Uterus (tissue), 4 donors: ENCODE measurements around the gene PIGN. TPM values are rescaled to one million over a fixed set of nuclear protein-coding genes. Genes with fewer than 3 reads are reported as not detected.

Experiments used
- DNase-seq, 2 donors: peaks; one replicate each; pipeline ENCODE4 v3.0.0-alpha.2; 2019 to 2020
- H3K27ac ChIP-seq, 2 donors: fragments of 200-600 bp; sonication (generic); 1 replicate in 1 of 2; 2 replicates in 1 of 2; pipeline ENCODE4 v1.5.1; 2016 to 2018
- H3K27me3 ChIP-seq, 2 donors: fragments of 200-600 bp; sonication (generic); one replicate each; pipeline ENCODE4 v1.5.1; 2018 to 2019; ENCODE audit warnings: control low read depth in 1 of 2
- H3K36me3 ChIP-seq, 2 donors: fragments of 200-600 bp; sonication (generic); one replicate each; pipeline ENCODE4 v1.5.1; 2019; ENCODE audit warnings: control low read depth in 1 of 2
- H3K4me1 ChIP-seq, 2 donors: fragments of 200-600 bp; sonication (generic); one replicate each; pipeline ENCODE4 v1.5.1; 2018 to 2019; ENCODE audit warnings: control low read depth in 1 of 2
- H3K4me3 ChIP-seq, 2 donors: fragments of 200-600 bp; sonication (generic); 1 replicate in 1 of 2; 2 replicates in 1 of 2; pipeline ENCODE4 v1.5.1; 2018 to 2019; ENCODE audit warnings: mild to moderate bottlenecking in 1 of 2
- H3K9me3 ChIP-seq, 2 donors: fragments of 200-600 bp; sonication (generic); one replicate each; pipeline ENCODE4 v1.5.1; 2019; ENCODE audit warnings: control low read depth in 1 of 2
- CTCF ChIP-seq, 4 experiments: fragments of 200-600 bp in 2 of 4; fragments of 450-650 bp in 2 of 4; sonication (generic) in 2 of 4; IDR thresholded peaks; one replicate each; pipeline ENCODE4 v1.5.1; 2016 to 2019; ENCODE audit warnings: antibody characterized with exemption in 4 of 4, mild to moderate bottlenecking in 2 of 4, moderate library complexity in 1 of 4
- POLR2A ChIP-seq, 2 donors: fragments of 450-650 bp; IDR thresholded peaks; one replicate each; pipeline ENCODE4 v1.6.1; 2016; ENCODE audit warnings: antibody characterized with exemption in 2 of 2, mild to moderate bottlenecking in 1 of 2, moderate library complexity in 1 of 2
- intact Hi-C: fragments of 100-400 bp; cut with DNase I; formaldehyde crosslinking; loops from one replicate; pipeline ENCODE4 v1.15.1; 2023; ENCODE audit warnings: low total_unique reads
- total RNA-seq, 4 donors: library from RNA; depleted of rRNA in 3 of 4; stranded (reverse); fragments of >200 nt in 3 of 4; gene quantifications; one replicate each; pipeline versions ENCODE4 v1.1.0 to v1.2.4, GENCODE V29; 2014 to 2023
- donor health status: DM: yes; HTN: yes; CAD: no.

Gene PIGN
- total RNA-seq, 4 donors from 2014 or later = 11.5 to 86.7 (median 30.2) TPM

DNA sequence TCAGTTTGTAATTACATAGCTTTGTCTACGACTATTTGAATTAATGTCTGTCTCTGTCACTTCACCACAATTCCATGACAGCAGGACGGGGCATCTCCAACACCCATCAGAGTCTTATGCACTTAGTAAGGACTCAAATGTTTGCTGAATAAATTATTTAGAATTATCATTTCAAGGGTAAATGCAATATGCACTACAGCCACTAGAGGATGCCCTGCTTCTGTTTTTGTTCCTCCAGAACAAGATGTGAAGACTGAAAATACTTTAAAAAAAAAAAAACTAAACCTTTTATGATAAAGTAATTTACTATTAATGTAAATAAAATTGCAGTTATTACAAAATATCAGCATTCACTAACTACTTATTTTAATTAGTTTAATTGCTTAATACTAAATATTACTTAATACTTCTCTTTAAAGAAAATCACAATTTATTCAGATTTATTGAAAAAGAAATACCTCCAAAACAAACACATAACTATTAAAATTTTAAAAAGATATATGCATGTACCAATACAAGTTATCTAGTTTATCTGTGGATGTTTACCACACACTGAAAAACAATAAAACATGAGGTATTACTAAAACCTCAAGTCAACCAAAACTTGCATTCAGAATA is 3.2 kb downstream of the PIGN start:
- Histone ChIP-seq H3K9me3 (no peaks in the 10 kb centered on the region), H3K4me1 (peaks cover 0 to 5% of the 10 kb centered on the region in 2 donors), H3K27ac (no peak overlapping the region), H3K4me3 (no peak overlapping the region), H3K27me3 (no peaks in the 10 kb centered on the region), H3K36me3 (no peaks in the 10 kb centered on the region)
- DNase-seq = peak in 1 of 2 donors; percentile 20
- peak; percentile 86 to 94 (median 88) for TF ChIP-seq CTCF (IDR thresholded peaks at IDR 0.05)
- TF ChIP-seq POLR2A (IDR thresholded peaks at IDR 0.05) = no peak
- intact Hi-C loops = no loop called here

- intact Hi-C loops = no loop called here
- H3K36me3 ChIP-seq = no peaks in the 10 kb centered on the region
- TF ChIP-seq CTCF (IDR thresholded peaks at IDR 0.05) (no peak), POLR2A (IDR thresholded peaks at IDR 0.05) (no peak)
- no peaks in the 10 kb centered on the region for H3K9me3 ChIP-seq
- H3K4me1 ChIP-seq = no peaks in the 10 kb centered on the region
- DNase-seq = no peak
- H3K27me3 ChIP-seq = no peaks in the 10 kb centered on the region
- H3K4me3 ChIP-seq = no peak overlapping the region
- no peak overlapping the region for H3K27ac ChIP-seq
These were observed 4.6 kb downstream of the PIGN start for GRCh38 chr18:62182220-62182619.

GRCh38 chr18:62179213-62179612 is 7.6 kb downstream of the PIGN start:
- Histone ChIP-seq H3K9me3 (no peaks in the 10 kb centered on the region), H3K36me3 (no peaks in the 10 kb centered on the region), H3K27me3 (no peaks in the 10 kb centered on the region), H3K27ac (no peak overlapping the region), H3K4me1 (no peaks in the 10 kb centered on the region), H3K4me3 (no peak overlapping the region)
- intact Hi-C loops = no loop called here
- DNase-seq = no peak
- TF ChIP-seq POLR2A (IDR thresholded peaks at IDR 0.05) (no peak), CTCF (IDR thresholded peaks at IDR 0.05) (no peak)

- Histone ChIP-seq H3K9me3 (no peaks in the 10 kb centered on the region), H3K27me3 (no peaks in the 10 kb centered on the region), H3K36me3 (no peaks in the 10 kb centered on the region), H3K4me3 (no peak overlapping the region), H3K27ac (no peak overlapping the region), H3K4me1 (no peaks in the 10 kb centered on the region)
- TF ChIP-seq POLR2A (IDR thresholded peaks at IDR 0.05) = no peak
- TF ChIP-seq CTCF (IDR thresholded peaks at IDR 0.05) = no peak
- no peak for DNase-seq
- intact Hi-C loops = no loop called here
These were observed 9.6 kb downstream of the PIGN start for GRCh38 chr18:62177271-62177670.

GRCh38 chr18:62175521-62175920 is 11.3 kb downstream of the PIGN start:
- H3K36me3 ChIP-seq = no peaks in the 10 kb centered on the region
- no peaks in the 10 kb centered on the region for H3K9me3 ChIP-seq
- H3K4me1 ChIP-seq = no peaks in the 10 kb centered on the region
- H3K27ac ChIP-seq = no peak overlapping the region
- DNase-seq = no peak
- TF ChIP-seq POLR2A (IDR thresholded peaks at IDR 0.05) (no peak), CTCF (IDR thresholded peaks at IDR 0.05) (no peak)
- no peak overlapping the region for H3K4me3 ChIP-seq
- intact Hi-C loops = no loop called here
- no peaks in the 10 kb centered on the region for H3K27me3 ChIP-seq
